Esophagus muscularis mucosa (tissue), 4 donors: ENCODE results near the gene BMP8A.

ENCODE experiments used
- CTCF ChIP-seq, 3 experiments: fragments of 200-600 bp in 2 of 3; fragments of 450-650 bp in 1 of 3; sonication (generic) in 2 of 3; IDR thresholded peaks; one replicate each; pipeline ENCODE4 v1.5.1; 2017 to 2019; ENCODE audit warnings: antibody characterized with exemption in 3 of 3, mild to moderate bottlenecking in 2 of 3, moderate library complexity in 1 of 3
- EP300 ChIP-seq: sonication (generic); formaldehyde crosslinking; IDR thresholded peaks from one replicate; pipeline ENCODE4 v1.6.1; 2017; ENCODE audit warnings: antibody characterized with exemption
- POLR2A ChIP-seq: fragments of 450-650 bp; IDR thresholded peaks from one replicate; pipeline ENCODE4 v1.6.1; 2017; ENCODE audit warnings: antibody characterized with exemption, moderate library complexity, mild to moderate bottlenecking, low read depth

- TF ChIP-seq CTCF (IDR thresholded peaks at IDR 0.05) = no peak
- no peak for TF ChIP-seq EP300
- TF ChIP-seq POLR2A = no peak
Measured at GRCh38 chr1:39564340-39564739, 72.9 kb downstream of the BMP8A start.
